Peyer's patch (tissue), 4 donors: Measurements from ENCODE around the gene SPHK2.

Source experiments
- POLR2A ChIP-seq, 2 donors: fragments of 450-650 bp; IDR thresholded peaks; one replicate each; pipeline ENCODE4 v1.5.1; 2017; ENCODE audit warnings: antibody characterized with exemption in 2 of 2, mild to moderate bottlenecking in 2 of 2, moderate library complexity in 2 of 2
- TF ChIP-seq, protein P1 (sequence below), 6 experiments: fragments of 450-650 bp in 4 of 6; fragments of 200-600 bp in 2 of 6; sonication (generic) in 1 of 6; IDR thresholded peaks; one replicate each; pipeline ENCODE4 v1.5.1; 2017 to 2019; ENCODE audit warnings: antibody characterized with exemption in 6 of 6, mild to moderate bottlenecking in 3 of 6, moderate library complexity in 1 of 6

DNA sequence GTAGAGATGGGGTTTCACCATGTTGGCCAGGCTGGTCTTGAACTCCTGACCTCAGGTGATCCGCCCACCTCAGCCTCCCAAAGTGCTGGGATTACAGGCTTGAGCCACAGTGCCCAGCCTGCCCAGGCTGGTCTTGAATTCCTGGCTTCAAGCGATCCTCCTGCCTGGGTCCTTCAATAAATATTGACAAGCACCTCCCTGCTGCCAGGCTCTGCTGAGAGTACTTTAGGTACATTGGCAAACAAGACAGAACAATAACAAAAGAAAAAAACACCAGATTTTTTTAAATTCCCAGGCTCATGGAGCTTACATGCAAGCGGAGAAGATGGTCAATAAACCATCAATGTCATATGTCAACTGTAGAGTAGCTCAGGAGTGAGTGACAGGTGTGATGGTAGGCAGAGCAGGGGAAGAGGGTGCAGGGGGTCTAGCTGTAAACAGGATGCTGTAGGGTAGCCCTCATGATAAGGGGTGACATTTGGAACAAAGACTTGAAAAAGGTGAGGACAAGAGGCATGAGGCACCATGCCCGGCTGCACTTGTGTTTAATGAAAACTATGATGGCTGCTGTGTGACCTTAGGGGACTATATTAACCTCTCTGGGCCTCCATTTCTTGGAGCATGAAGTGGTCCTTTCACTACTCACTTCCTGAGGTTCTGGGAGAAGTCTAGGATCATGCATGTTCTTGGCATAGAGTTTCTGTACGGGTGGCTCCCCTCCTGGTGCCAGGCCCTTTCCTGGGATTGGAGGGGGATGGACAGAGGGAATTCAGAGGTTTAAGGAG, 47.7 kb upstream of the SPHK2 start:
- TF ChIP-seq, protein P1, sequence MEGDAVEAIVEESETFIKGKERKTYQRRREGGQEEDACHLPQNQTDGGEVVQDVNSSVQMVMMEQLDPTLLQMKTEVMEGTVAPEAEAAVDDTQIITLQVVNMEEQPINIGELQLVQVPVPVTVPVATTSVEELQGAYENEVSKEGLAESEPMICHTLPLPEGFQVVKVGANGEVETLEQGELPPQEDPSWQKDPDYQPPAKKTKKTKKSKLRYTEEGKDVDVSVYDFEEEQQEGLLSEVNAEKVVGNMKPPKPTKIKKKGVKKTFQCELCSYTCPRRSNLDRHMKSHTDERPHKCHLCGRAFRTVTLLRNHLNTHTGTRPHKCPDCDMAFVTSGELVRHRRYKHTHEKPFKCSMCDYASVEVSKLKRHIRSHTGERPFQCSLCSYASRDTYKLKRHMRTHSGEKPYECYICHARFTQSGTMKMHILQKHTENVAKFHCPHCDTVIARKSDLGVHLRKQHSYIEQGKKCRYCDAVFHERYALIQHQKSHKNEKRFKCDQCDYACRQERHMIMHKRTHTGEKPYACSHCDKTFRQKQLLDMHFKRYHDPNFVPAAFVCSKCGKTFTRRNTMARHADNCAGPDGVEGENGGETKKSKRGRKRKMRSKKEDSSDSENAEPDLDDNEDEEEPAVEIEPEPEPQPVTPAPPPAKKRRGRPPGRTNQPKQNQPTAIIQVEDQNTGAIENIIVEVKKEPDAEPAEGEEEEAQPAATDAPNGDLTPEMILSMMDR (IDR thresholded peaks at IDR 0.05) = no peak
- TF ChIP-seq POLR2A (IDR thresholded peaks at IDR 0.05) = no peak
